Activated CD4-positive, alpha-beta T cell treated with anti-CD3 and anti-CD28 coated beads for 4 hours (primary cell): Measurements from ENCODE around the gene CST4.
A peak's percentile ranks its signal among the peaks of the same experiment; 100 is the strongest.
"Not testable (repeated sequence)": the region's sequence is repeated elsewhere in the genome, so short reads cannot be mapped to it uniquely, and the experiment has no call there.

Source experiments
- DNase-seq, 2 donors: peaks; one replicate each; pipeline ENCODE4 v3.0.0-alpha.2; 2020

CST4 gene

DNA sequence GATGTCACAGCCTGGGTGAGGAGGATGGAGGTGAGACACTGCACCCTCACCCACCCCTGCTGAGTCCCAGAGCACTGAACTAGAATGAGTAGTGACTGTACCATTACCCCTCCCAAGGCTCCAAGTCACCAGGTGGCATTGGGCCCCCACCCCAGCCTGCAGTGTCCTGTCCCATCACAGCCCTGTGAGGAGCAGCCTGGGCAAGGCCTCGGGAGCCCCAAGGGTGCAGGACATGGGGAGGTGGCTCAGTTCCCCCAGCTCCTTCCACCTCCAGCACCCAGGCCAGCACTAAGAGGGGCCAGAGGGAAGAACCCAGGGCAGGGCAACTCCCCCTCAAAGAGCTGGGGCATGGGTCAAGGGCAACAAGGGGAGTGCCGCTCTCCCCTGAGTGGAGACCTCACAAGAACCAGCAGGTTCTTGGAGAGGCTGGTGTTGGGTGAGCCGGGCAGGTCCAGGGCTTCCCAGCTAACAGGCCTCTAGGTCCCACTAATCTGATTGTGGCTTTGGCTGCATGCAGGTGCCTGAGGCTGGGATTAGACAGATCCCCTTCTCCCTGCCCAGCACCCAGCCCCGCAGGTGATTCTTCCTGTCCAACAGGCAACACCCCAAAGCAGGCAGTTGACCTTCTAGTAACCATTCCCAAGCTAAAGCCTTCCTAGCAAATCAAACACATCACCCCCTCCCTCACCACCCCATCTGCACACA lies 2.6 kb downstream of the CST4 start:
- no peak for DNase-seq

DNA sequence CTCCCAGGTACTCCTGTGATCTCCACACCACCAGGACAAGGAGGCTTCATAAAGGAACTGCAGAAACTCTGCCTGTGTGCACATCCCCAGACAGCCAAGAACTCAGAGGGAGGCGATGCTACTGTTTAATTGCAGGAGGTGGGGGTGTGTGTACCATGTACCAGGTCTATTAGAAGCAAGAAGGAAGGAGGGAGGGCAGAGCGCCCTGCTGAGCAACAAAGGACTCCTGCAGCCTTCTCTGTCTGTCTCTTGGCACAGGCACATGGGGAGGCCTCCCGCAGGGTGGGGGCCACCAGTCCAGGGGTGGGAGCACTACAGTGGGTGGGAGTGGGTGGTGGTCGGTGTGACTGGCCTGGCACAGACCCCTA lies 3.3 kb downstream of the CST4 start:
- DNase-seq, result not testable (repeated sequence)

GRCh38 chr20:23684261-23684660 lies 4.6 kb downstream of the CST4 start:
- no peak for DNase-seq

DNA sequence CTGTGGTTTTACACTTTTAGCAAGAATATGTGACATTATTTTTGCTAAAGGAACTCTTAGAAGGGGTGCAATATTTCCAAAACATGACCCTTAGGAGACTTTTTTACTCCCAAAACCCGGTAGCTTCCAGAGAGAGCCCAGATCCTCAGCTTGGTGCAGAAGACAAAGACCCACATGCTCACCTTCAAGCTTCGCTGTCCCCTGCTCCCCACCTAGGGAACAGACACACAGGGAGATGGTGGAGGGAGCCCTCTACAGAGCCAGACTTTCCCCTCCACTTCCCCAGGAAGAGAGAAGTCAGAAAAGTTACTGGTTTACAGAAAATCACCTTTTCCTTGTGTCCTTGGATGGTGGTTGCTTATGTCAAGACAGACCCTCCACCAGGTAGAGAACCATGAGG lies 5.0 kb downstream of the CST4 start:
- DNase-seq, result no peak

GRCh38 chr20:23683281-23683680 lies 5.6 kb downstream of the CST4 start:
- no peak for DNase-seq

DNA sequence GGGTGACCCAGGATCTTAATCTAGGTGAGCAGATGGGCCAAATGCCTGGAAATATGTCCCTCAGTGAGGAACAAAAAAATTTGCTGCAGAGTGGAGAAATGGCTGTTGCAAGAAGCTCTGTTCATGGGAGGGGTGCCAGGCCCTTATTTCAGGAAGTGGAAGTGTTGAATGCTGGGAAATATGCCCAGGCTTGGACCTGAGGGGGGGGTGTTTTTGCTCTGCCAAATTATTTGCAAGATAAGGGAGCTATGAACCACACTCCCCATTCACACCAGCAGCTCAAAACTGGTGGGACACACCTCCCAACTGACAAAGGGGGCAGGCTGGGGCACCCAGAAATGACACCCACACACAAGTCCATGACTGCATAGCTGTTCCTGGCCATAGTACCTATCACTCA lies 8.7 kb downstream of the CST4 start:
- no peak for DNase-seq

- DNase-seq, result no peak
Observed at GRCh38 chr20:23679133-23680092, 9.4 kb downstream of the CST4 start.

GRCh38 chr20:23673209-23673608 lies 15.6 kb downstream of the CST4 start:
- DNase-seq, result no peak

DNA sequence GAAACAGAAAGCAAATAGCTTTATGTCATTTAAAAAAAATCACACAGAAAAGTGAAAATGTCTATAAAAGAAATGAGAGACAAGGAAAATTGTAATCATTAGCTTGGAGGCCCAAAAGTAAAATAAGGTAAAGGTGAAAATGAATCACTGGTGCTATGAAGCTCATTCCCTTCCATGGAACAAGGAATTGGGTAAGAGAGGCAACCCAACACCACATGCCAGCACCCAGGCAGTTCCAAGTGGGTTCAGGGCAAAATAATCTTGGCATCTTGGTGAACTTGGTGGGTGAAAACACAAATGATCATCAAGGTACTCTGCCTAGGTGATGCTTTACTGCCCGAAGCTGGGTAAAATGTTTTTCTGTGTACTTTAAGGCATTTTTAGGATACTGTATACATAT lies 16.7 kb downstream of the CST4 start:
- no peak for DNase-seq

GRCh38 chr20:23671479-23671878 lies 17.4 kb downstream of the CST4 start:
- DNase-seq, result no peak

GRCh38 chr20:23670361-23670760 lies 18.5 kb downstream of the CST4 start:
- no peak for DNase-seq

- DNase-seq, result no peak
Observed at GRCh38 chr20:23669866-23670265, 19.0 kb downstream of the CST4 start.

DNA sequence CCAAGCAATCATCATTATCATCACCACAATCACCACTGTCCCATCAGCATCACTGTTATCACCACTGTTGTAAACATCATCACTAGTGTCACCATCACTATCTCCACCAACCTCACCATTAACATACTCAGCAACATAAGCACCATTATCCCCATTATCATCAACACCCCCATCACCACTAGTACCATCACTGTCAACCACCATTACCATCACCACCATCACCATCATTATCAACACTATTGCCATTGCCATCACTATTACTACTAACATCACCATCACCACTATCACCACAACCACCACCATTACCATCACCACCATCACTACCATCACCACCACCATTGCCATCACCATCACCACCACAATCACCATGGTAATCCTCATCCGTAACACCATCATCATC lies 19.5 kb downstream of the CST4 start:
- no peak for DNase-seq

- peak in 1 of 2 donors; percentile 9 for DNase-seq
Observed at GRCh38 chr20:23668477-23668951, 20.3 kb downstream of the CST4 start.

- no peak for DNase-seq
Observed at GRCh38 chr20:23667666-23668065, 21.2 kb downstream of the CST4 start.

- no peak for DNase-seq
Observed at GRCh38 chr20:23666698-23667097, 22.1 kb downstream of the CST4 start.

DNA sequence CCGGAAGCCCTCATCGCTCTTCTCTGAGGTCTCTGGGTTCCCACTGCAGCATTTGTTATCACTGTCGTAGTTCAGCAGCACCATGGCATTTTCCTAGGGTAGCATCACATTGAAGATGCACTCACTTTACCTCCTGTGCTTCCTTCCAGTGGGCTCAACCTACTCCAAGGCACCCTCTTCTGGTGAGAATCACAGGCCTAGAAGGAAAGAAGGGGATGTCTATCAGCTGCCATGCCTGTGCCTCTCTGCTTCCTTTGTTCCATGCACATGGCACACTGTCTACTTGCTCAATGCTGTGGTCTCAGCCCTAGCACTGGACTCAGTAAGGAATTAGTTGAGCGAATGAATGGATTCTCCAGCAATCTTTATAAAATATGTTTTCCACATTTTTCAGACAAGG lies 22.6 kb downstream of the CST4 start:
- DNase-seq, result no peak

- no peak for DNase-seq
Observed at GRCh38 chr20:23664954-23665353, 23.9 kb downstream of the CST4 start.

- not testable (repeated sequence) for DNase-seq
Observed at GRCh38 chr20:23664046-23664445, 24.8 kb downstream of the CST4 start.

GRCh38 chr20:23663180-23663579 lies 25.7 kb downstream of the CST4 start:
- no peak for DNase-seq

GRCh38 chr20:23662276-23662870 lies 26.5 kb downstream of the CST4 start:
- DNase-seq, result no peak

DNA sequence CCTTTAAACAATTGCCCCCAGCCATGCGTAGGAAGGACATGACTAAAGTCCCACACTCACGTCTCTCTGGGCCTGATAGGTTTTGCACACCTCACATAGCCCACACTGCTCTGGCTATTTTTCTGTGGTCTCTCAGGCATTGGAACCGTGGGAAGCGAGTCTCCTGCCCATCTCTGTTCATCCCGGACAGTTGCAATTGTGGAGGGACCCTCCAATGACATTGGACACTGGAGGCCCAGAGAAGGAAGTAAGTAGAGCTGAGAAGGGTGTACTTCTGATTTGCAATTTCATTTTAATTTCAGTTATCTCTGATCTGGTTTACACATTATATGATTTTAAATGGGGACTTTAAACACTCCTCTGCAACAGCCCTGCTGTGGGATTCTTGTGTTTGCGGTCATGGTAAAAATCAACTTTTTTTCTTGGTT lies 27.8 kb downstream of the CST4 start:
- no peak for DNase-seq

GRCh38 chr20:23659989-23660837 lies 28.6 kb downstream of the CST4 start:
- DNase-seq, result no peak
